HCT116 (cell line): Measurements from ENCODE around the gene CHFR. TPM values are rescaled to one million over a fixed set of nuclear protein-coding genes. Genes with fewer than 3 reads are reported as not detected.
"Not testable (repeated sequence)": the region's sequence is repeated elsewhere in the genome, so short reads cannot be mapped to it uniquely, and the experiment has no call there.

ENCODE experiments used
- ATAC-seq: fragments of 200-7000 bp; cut with Tn5 transposase; 2 replicates; pipeline ENCODE4 v1.9.1; 2020; ENCODE audit warnings: mild to moderate bottlenecking, moderate library complexity
- Bru-seq: library from RNA; stranded (reverse); fragments of 400-500 nt; gene quantifications from one replicate; lab custom pipeline; 2021; lab: Mats Ljungman, UMichigan
- BruChase-seq, 2 experiments: library from RNA; stranded (reverse); fragments of 400-500 nt; gene quantifications; one replicate each; lab custom pipeline; 2021; lab: Mats Ljungman, UMichigan
- BruUV-seq: library from RNA; stranded (reverse); fragments of 400-500 nt; replicated peaks from 2 replicates; lab custom pipeline; 2021; lab: Mats Ljungman, UMichigan
- CTCF ChIA-PET: fragments of 300-600 bp; sonication (Branson Sonifier 250); formaldehyde crosslinking; loops from one replicate; lab custom pipeline; 2021; ENCODE audit warnings: antibody characterized with exemption; lab: Charles Lee
- POLR2A ChIA-PET: fragments of 300-600, 350-600 bp; sonication (Branson Sonifier 250); formaldehyde crosslinking; loops from one replicate; lab custom pipeline; 2021; ENCODE audit warnings: antibody characterized with exemption; lab: Charles Lee
- RAD21 ChIA-PET, 2 experiments: fragments of 300-600 bp; sonication (Branson Sonifier 250); formaldehyde crosslinking; loops; one replicate each; lab custom pipeline; 2023; ENCODE audit warnings: low total read pairs in 2 of 2; ENCODE audit not compliant: uncharacterized antibody in 2 of 2, unreplicated experiment in 2 of 2, low non-redundant PET in 1 of 2; lab: Charles Lee
- DNase-seq: peaks from one replicate; pipeline ENCODE4 v3.0.0-alpha.2; 2010; ENCODE audit warnings: low read depth, low spot score
- H2AFZ ChIP-seq: fragments of 200-600 bp; shearing (Covaris generic), sonication (generic); 2 replicates; pipeline ENCODE4 v1.6.1; 2017; ENCODE audit warnings: low read depth, mixed run types, mixed read lengths, antibody characterized with exemption, low read length; ENCODE audit not compliant: poor library complexity, severe bottlenecking
- H3K27ac ChIP-seq: 2 replicates; pipeline ENCODE4 v1.5.1; 2012; ENCODE audit warnings: low read depth, low read length
- H3K27me3 ChIP-seq: fragments of 200-600 bp; sonication (generic); 2 replicates; pipeline ENCODE4 v1.6.1; 2016; ENCODE audit warnings: mixed run types, low read length, mixed read lengths; ENCODE audit not compliant: insufficient read depth
- H3K36me3 ChIP-seq, 2 experiments: fragments of 200-500 bp in 1 of 2; fragments of 200-600 bp in 1 of 2; sonication (Bioruptor generic) in 1 of 2; sonication (generic) in 1 of 2; 2 replicates each; pipeline versions ENCODE4 v1.5.1 to v1.6.1; 2014 to 2016; ENCODE audit warnings: low read length in 2 of 2, inconsistent platforms in 1 of 2, mixed read lengths in 1 of 2, mixed run types in 1 of 2; ENCODE audit not compliant: insufficient read depth in 2 of 2, control insufficient read depth in 1 of 2
- H3K4me1 ChIP-seq, 2 experiments: fragments of 200-600 bp in 1 of 2; sonication (generic) in 1 of 2; 2 replicates each; pipeline versions ENCODE4 v1.5.1 to v1.6.1; 2012 to 2017; ENCODE audit warnings: low read length in 2 of 2, inconsistent platforms in 1 of 2, mild to moderate bottlenecking in 1 of 2, mixed read lengths in 1 of 2, mixed run types in 1 of 2, moderate library complexity in 1 of 2; ENCODE audit not compliant: insufficient read depth in 2 of 2, control insufficient read depth in 1 of 2
- H3K4me2 ChIP-seq: fragments of 200-600 bp; sonication (generic); 2 replicates; pipeline ENCODE4 v1.6.1; 2017; ENCODE audit warnings: mixed run types, low read length, mixed read lengths
- H3K4me3 ChIP-seq, 2 experiments: fragments of 200-600 bp in 1 of 2; sonication (generic) in 1 of 2; replicated peaks in 1 of 2; 2 replicates each; pipeline ENCODE4 v1.5.1; 2011 to 2016; ENCODE audit warnings: low read length in 2 of 2, control low read depth in 1 of 2, low read depth in 1 of 2, mild to moderate bottlenecking in 1 of 2, mixed read lengths in 1 of 2, mixed run types in 1 of 2
- H3K79me2 ChIP-seq: fragments of 200-600 bp; sonication (generic); 2 replicates; pipeline ENCODE4 v1.6.1; 2017; ENCODE audit warnings: mild to moderate bottlenecking, mixed run types, low read length, moderate library complexity, mixed read lengths; ENCODE audit not compliant: insufficient read depth
- H3K9ac ChIP-seq: fragments of 200-600 bp; sonication (generic); 2 replicates; pipeline ENCODE4 v1.6.1; 2016; ENCODE audit warnings: low read length, mixed read lengths
- H3K9me2 ChIP-seq: fragments of 200-600 bp; sonication (generic), shearing (Covaris generic); 2 replicates; pipeline ENCODE4 v1.6.1; 2017; ENCODE audit warnings: mixed run types, mild to moderate bottlenecking, moderate library complexity; ENCODE audit not compliant: insufficient read depth
- H3K9me3 ChIP-seq, 2 experiments: fragments of 200-500 bp in 1 of 2; fragments of 200-600 bp in 1 of 2; sonication (Bioruptor generic) in 1 of 2; sonication (generic) in 1 of 2; 2 replicates each; pipeline ENCODE4 v1.6.1; 2014 to 2017; ENCODE audit warnings: low read length in 2 of 2, mixed read lengths in 2 of 2, inconsistent platforms in 1 of 2, low read depth in 1 of 2, mild to moderate bottlenecking in 1 of 2, mixed run types in 1 of 2, moderate library complexity in 1 of 2; ENCODE audit not compliant: control insufficient read depth in 1 of 2, insufficient read depth in 1 of 2
- H4K20me1 ChIP-seq: fragments of 200-600 bp; sonication (generic), shearing (Covaris generic); 2 replicates; pipeline ENCODE4 v1.6.1; 2017; ENCODE audit warnings: mixed run types, mild to moderate bottlenecking, moderate library complexity; ENCODE audit not compliant: insufficient read depth
- CEBPB ChIP-seq: IDR thresholded peaks from 2 replicates; pipeline ENCODE4 v1.6.1; 2012; ENCODE audit warnings: low read depth
- intact Hi-C: fragments of 100-400 bp; cut with micrococcal nuclease; formaldehyde crosslinking; loops from 2 replicates; pipeline ENCODE4 v1.10.0; 2022
- long read RNA-seq: library from polyadenylated mRNA; unstranded; transcript quantifications from one replicate; pipeline ENCODE4 v2.0.0, GENCODE V29; 2021; ENCODE audit not compliant: unreplicated experiment
- polyA plus RNA-seq: library from polyadenylated mRNA; unstranded; fragments of >200 nt; gene quantifications from 2 replicates; pipeline ENCODE4 v1.2.1, GENCODE V29; 2012; ENCODE audit warnings: missing spikeins
- total RNA-seq: library from RNA; stranded (reverse); gene quantifications from one replicate; pipeline ENCODE4 v1.2.1, GENCODE V29; 2021; ENCODE audit not compliant: unreplicated experiment

The CHFR gene
- total RNA-seq (0.39 TPM), Bru-seq, nascent RNA (percentile 5 among the genes with signal in this experiment), BruChase-seq, experiment 1, labeled RNA remaining after a 6-hour chase (percentile 2 among the genes with signal in this experiment), BruChase-seq, experiment 2, labeled RNA remaining after a 2-hour chase (percentile 6 among the genes with signal in this experiment)
- polyA plus RNA-seq: not detected in 2 replicates
- long read RNA-seq, partial matches to known transcripts: 0 of 1 reads
- long read RNA-seq, other reads (novel, unspliced or antisense): 1 of 1 reads

- H3K79me2 ChIP-seq: no peaks in the 10 kb centered on the region
- CTCF ChIA-PET: no interaction called here
Measured at GRCh38 chr12:132887513-132888351, at the start of gene CHFR. Gene CHFR (minus strand): TSS chr12:132887605. CDS start chr12:132887328, 277 bp downstream.

GRCh38 chr12:132936921-132937320 lies 49.5 kb upstream of the CHFR start:
- H2AFZ ChIP-seq, intact Hi-C loops, H3K9ac ChIP-seq, BruUV-seq, H3K27ac ChIP-seq, ATAC-seq, RAD21 ChIA-PET, H3K4me3 ChIP-seq, H3K36me3 ChIP-seq, CTCF ChIA-PET, H3K79me2 ChIP-seq, POLR2A ChIA-PET, H3K9me2 ChIP-seq, H3K4me2 ChIP-seq, DNase-seq, H3K4me1 ChIP-seq, H4K20me1 ChIP-seq, H3K27me3 ChIP-seq: not testable (repeated sequence)
- H3K9me3 ChIP-seq: peaks cover 5 to 17% of the 10 kb centered on the region in 2 experiments; a peak in 2 of 4 replicates

More at GRCh38 chr12:132887513-132888351, at the start of gene CHFR:
- Histone ChIP-seq H3K36me3 (no peaks in the 10 kb centered on the region), H3K4me3 (no peak within 1 kb of the TSS), H3K27ac (no peak within 1 kb of the TSS), H3K4me2 (no peak within 1 kb of the TSS), H2AFZ (no peak within 1 kb of the TSS), H3K27me3 (no peaks in the 10 kb centered on the region), H4K20me1 (no peaks in the 10 kb centered on the region), H3K9ac (no peak within 1 kb of the TSS), H3K9me3 (peaks cover 3% of the 10 kb centered on the region in 2 experiments; a peak in 1 of 4 replicates), H3K4me1 (no peaks in the 10 kb centered on the region), H3K9me2 (no peaks in the 10 kb centered on the region)
- ChIA-PET POLR2A (no interaction called here), RAD21 (no interaction called here)
- no peak for TF ChIP-seq CEBPB
- intact Hi-C loops: no loop called here
- ATAC-seq (no peak), DNase-seq (no peak)
- BruUV-seq: no TSS peak
